ENCODE measurements around the gene NXPH1.

- peak; percentile 95 for TF ChIP-seq CTCF (IDR thresholded peaks at IDR 0.05)
- no peak for TF ChIP-seq EZH2 (IDR thresholded peaks at IDR 0.05)
Observed at GRCh38 chr7:8724080-8724718, 290.8 kb downstream of the NXPH1 start.
